Measurements from ENCODE around the gene COMT.

DNA sequence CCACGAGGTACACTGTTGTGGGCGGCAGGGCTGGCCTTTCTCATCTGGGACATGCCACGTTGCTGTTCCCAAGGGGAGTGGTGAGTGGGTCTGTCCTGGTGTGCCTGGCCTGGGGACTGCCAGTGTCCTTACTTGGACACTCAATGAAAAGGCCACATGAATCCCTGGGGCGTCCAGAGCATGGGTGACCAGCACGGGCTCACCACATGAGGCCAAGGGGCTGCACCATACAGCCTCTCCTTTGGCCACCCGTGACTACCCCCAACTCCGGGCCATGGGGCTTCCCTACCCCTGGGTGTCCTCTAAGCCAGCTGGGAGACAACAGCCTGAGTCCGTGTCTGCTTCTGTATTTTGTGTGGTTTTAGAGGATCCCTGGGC, 20.3 kb downstream of the COMT start:
- TF ChIP-seq, protein P1, sequence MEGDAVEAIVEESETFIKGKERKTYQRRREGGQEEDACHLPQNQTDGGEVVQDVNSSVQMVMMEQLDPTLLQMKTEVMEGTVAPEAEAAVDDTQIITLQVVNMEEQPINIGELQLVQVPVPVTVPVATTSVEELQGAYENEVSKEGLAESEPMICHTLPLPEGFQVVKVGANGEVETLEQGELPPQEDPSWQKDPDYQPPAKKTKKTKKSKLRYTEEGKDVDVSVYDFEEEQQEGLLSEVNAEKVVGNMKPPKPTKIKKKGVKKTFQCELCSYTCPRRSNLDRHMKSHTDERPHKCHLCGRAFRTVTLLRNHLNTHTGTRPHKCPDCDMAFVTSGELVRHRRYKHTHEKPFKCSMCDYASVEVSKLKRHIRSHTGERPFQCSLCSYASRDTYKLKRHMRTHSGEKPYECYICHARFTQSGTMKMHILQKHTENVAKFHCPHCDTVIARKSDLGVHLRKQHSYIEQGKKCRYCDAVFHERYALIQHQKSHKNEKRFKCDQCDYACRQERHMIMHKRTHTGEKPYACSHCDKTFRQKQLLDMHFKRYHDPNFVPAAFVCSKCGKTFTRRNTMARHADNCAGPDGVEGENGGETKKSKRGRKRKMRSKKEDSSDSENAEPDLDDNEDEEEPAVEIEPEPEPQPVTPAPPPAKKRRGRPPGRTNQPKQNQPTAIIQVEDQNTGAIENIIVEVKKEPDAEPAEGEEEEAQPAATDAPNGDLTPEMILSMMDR (IDR thresholded peaks at IDR 0.05): no peak
- no peak for TF ChIP-seq POLR2A (IDR thresholded peaks at IDR 0.05)
